Activated CD8-positive, alpha-beta memory T cell treated with anti-CD3 and anti-CD28 coated beads for 1 hour (primary cell): ENCODE measurements around the gene STK25.
"Not testable (repeated sequence)": the region's sequence is repeated elsewhere in the genome, so short reads cannot be mapped to it uniquely, and the experiment has no call there.

Experiments
- DNase-seq, 2 donors: peaks; one replicate each; pipeline ENCODE4 v3.0.0-alpha.2; 2020; ENCODE audit warnings: low read depth in 1 of 2; ENCODE audit errors: extremely low read depth in 1 of 2

The STK25 gene

GRCh38 chr2:241540401-241540770 is 32.0 kb upstream of the STK25 start:
- DNase-seq = no peak

- no peak for DNase-seq
Observed at GRCh38 chr2:241539616-241540374, 31.4 kb upstream of the STK25 start.

GRCh38 chr2:241538838-241539615 is 30.6 kb upstream of the STK25 start:
- no peak for DNase-seq

GRCh38 chr2:241535871-241536655 is 27.7 kb upstream of the STK25 start:
- no peak for DNase-seq

- DNase-seq = no peak
Observed at GRCh38 chr2:241534701-241535375, 26.5 kb upstream of the STK25 start.

- no peak for DNase-seq
Observed at GRCh38 chr2:241534293-241534692, 25.9 kb upstream of the STK25 start.

GRCh38 chr2:241532733-241533601 is 24.6 kb upstream of the STK25 start:
- no peak for DNase-seq

- DNase-seq = no peak
Observed at GRCh38 chr2:241532168-241532567, 23.8 kb upstream of the STK25 start.

GRCh38 chr2:241531161-241531722 is 22.9 kb upstream of the STK25 start:
- DNase-seq = no peak

- no peak for DNase-seq
Observed at GRCh38 chr2:241530571-241530970, 22.2 kb upstream of the STK25 start.

GRCh38 chr2:241525818-241526780 is 17.7 kb upstream of the STK25 start:
- DNase-seq = not testable (repeated sequence)

- DNase-seq = no peak
Observed at GRCh38 chr2:241522477-241522876, 14.1 kb upstream of the STK25 start.

- no peak for DNase-seq
Observed at GRCh38 chr2:241519669-241520068, 11.3 kb upstream of the STK25 start.

GRCh38 chr2:241517297-241517696 is 8.9 kb upstream of the STK25 start:
- DNase-seq = no peak

- DNase-seq = no peak
Observed at GRCh38 chr2:241516520-241516965, 8.2 kb upstream of the STK25 start.

GRCh38 chr2:241514986-241515737 is 6.8 kb upstream of the STK25 start:
- DNase-seq = no peak

- no peak for DNase-seq
Observed at GRCh38 chr2:241514553-241514952, 6.2 kb upstream of the STK25 start.
